Measurements from ENCODE around the gene BDNF. TPM values are rescaled to one million over a fixed set of nuclear protein-coding genes. Genes with fewer than 3 reads are reported as not detected.

Gene BDNF
- total and polyA plus RNA-seq, 3 donors from 2014 or later = 0.62 to 1.1 (median 0.87) TPM

DNA sequence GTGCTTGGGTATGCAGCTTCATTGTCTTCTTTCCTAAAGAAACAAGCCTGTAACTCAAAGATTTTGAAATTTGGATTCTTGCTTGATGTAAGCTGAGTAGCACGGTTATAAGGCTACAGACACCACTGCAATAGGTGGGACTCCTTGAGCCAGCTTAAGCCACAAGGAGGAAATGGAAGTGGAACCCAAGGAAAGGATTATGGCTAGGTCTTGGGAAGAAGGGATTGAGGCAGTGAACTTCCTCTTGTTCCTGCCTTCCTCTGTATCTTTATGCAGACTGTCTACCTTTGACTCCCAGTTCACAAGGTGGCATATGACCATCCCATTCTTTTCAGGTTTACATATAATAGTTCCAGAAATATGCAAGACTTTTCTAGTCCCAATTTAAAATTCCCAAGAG, 72.3 kb downstream of the BDNF start:
- Histone ChIP-seq H3K27me3 (no peaks in the 10 kb centered on the region), H3K36me3 (ENCODE audit: low read depth, missing control alignments) (no peaks in the 10 kb centered on the region), H3K27ac (no peak overlapping the region), H3K4me3 (no peak overlapping the region), H3K4me1 (no peaks in the 10 kb centered on the region), H3K9me3 (no peaks in the 10 kb centered on the region)
- TF ChIP-seq, protein P1, sequence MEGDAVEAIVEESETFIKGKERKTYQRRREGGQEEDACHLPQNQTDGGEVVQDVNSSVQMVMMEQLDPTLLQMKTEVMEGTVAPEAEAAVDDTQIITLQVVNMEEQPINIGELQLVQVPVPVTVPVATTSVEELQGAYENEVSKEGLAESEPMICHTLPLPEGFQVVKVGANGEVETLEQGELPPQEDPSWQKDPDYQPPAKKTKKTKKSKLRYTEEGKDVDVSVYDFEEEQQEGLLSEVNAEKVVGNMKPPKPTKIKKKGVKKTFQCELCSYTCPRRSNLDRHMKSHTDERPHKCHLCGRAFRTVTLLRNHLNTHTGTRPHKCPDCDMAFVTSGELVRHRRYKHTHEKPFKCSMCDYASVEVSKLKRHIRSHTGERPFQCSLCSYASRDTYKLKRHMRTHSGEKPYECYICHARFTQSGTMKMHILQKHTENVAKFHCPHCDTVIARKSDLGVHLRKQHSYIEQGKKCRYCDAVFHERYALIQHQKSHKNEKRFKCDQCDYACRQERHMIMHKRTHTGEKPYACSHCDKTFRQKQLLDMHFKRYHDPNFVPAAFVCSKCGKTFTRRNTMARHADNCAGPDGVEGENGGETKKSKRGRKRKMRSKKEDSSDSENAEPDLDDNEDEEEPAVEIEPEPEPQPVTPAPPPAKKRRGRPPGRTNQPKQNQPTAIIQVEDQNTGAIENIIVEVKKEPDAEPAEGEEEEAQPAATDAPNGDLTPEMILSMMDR (IDR thresholded peaks at IDR 0.05) = no peak
- no peak for TF ChIP-seq POLR2A (IDR thresholded peaks at IDR 0.05)
- DNase-seq = no peak
- WGBS, 2 donors = 89 to 90% methylated on average over 1 of the region's 1 CpG
- intact Hi-C loops (cut with DNase I; ENCODE audit: low total_unique reads) = no loop called here

DNA sequence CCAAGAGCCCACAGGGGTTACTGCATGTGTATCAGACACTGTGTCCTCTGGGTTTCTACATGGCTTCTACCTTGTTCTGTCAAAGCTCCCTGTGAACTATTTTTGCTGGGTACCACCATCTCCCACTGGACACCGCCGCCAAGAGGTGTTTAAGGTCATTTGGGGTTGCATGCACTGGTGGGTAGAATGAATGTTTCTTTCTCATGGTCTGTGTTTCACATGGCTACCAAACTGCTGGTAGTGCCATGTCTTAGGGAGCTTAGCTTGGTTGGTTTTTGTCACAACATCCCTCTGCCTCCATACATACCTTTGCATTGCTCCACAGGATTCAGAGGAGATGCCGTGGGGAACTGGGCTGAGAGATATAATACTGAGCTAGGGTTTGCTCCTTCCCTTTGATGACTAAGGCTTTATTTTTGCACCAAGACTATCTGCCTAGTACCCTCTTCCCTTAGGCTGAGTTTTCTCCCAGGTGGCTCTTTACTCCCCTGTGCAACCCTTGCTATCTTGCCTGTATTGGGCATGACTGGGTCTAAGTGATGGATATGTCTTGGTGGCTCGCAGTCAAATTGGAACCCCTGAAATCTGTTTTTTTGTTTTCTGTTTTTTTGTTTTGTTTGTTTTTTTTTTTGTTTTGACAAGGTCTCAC, 73.2 kb downstream of the BDNF start:
- Histone ChIP-seq H3K27ac (no peak overlapping the region), H3K9me3 (no peaks in the 10 kb centered on the region), H3K4me3 (no peak overlapping the region), H3K27me3 (no peaks in the 10 kb centered on the region), H3K36me3 (ENCODE audit: low read depth, missing control alignments) (no peaks in the 10 kb centered on the region), H3K4me1 (no peaks in the 10 kb centered on the region)
- WGBS, 2 donors = 93 to 96% methylated on average over 4 of the region's 4 CpGs
- no peak for TF ChIP-seq POLR2A (IDR thresholded peaks at IDR 0.05)
- TF ChIP-seq, protein P1 (IDR thresholded peaks at IDR 0.05) = no peak
- no peak for DNase-seq
- intact Hi-C loops (cut with DNase I; ENCODE audit: low total_unique reads) = no loop called here

DNA sequence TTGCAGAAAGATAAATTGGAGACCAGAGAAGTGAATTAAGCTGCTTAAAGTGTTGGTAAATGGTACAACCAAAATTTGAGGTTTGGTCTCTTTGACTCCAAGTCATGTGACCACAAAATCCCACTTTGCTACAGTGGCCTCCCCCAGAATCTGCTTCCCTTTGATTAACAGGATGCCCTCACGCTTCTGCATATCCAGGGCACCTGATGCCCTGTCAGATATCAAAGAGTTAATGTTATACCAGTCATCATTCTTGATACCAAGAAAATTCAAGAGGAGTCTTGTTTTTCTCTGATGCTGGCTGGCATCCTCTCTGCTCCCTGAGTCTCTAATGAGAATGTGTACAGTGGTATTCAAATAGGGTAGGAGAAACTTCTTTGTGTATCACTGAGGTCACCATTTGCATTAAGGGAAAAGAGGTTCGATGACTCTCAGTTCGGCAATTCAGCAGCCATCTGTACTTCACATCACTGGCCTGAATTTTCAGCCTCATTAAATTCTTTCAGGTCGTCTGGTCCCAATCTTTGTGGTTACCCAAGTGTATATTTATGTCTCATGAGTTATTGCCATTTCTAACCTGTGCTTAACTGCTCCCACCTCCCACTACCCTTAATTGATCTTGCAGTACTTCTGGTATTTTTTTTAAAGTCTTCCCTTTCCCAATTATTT, 73.9 kb downstream of the BDNF start:
- no peak overlapping the region for H3K4me3 ChIP-seq
- no peaks in the 10 kb centered on the region for H3K4me1 ChIP-seq
- no peaks in the 10 kb centered on the region for H3K9me3 ChIP-seq
- H3K27me3 ChIP-seq = no peaks in the 10 kb centered on the region
- no peak overlapping the region for H3K27ac ChIP-seq
- 81 to 88% methylated on average over 4 of the region's 4 CpGs for WGBS, 2 donors
- no peak for TF ChIP-seq POLR2A (IDR thresholded peaks at IDR 0.05)
- TF ChIP-seq, protein P1 (IDR thresholded peaks at IDR 0.05) = no peak
- no peaks in the 10 kb centered on the region for H3K36me3 ChIP-seq (ENCODE audit: low read depth, missing control alignments)
- DNase-seq = no peak
- intact Hi-C loops (cut with DNase I; ENCODE audit: low total_unique reads) = no loop called here

DNA sequence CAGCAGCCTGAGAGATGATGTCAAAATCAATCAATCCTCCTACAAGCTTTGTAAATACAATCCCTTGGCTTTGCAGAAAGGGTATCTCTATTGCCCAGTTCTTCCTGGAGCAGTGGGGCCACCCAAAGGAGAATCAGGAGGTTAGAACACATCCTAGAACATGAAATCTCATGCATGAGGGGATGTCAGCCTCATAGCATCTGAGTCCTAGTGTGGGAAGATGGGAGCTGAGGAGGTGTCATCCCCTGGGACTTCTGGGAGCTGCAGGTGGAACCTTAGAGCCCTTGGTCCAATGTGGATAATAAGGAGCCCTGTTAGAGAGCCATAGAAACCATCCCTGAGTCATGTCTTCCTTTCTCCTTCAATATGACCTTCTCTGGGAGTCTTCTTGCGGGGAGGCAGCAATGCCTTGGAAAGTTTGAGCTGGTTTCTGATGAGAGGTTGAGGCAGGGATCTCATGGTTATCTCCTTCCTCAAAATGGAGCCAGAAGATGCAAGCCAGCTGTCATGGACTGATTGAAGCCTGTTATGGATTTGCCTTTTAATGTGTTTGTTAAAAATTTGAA, 74.8 kb downstream of the BDNF start:
- H3K4me1 ChIP-seq = no peaks in the 10 kb centered on the region
- H3K27me3 ChIP-seq = no peaks in the 10 kb centered on the region
- TF ChIP-seq POLR2A (IDR thresholded peaks at IDR 0.05) = no peak
- TF ChIP-seq, protein P1 (IDR thresholded peaks at IDR 0.05) = no peak
- no peaks in the 10 kb centered on the region for H3K9me3 ChIP-seq
- intact Hi-C loops (cut with DNase I; ENCODE audit: low total_unique reads) = no loop called here
- H3K27ac ChIP-seq = no peak overlapping the region
- 89 to 96% methylated on average over 1 of the region's 1 CpG for WGBS, 2 donors
- no peaks in the 10 kb centered on the region for H3K36me3 ChIP-seq (ENCODE audit: low read depth, missing control alignments)
- no peak for DNase-seq
- H3K4me3 ChIP-seq = no peak overlapping the region
